Loucy (cell line): ENCODE data around the gene ATP9A.

ENCODE experiments used
- H2AFZ ChIP-seq: fragments of 200-600 bp; sonication (generic); 2 replicates; pipeline ENCODE4 v1.6.0; 2016; ENCODE audit warnings: antibody characterized with exemption, mild to moderate bottlenecking, low read length, moderate library complexity
- H3F3A ChIP-seq: fragments of 200-600 bp; 2 replicates; pipeline ENCODE4 v1.6.0; 2016; ENCODE audit warnings: antibody characterized with exemption, low read depth, mild to moderate bottlenecking
- H3K27me3 ChIP-seq: fragments of 200-600 bp; sonication (generic); 2 replicates; pipeline ENCODE4 v1.6.1; 2014; ENCODE audit warnings: low read length, mild to moderate bottlenecking; ENCODE audit not compliant: insufficient read depth, poor library complexity, severe bottlenecking
- H3K36me3 ChIP-seq: fragments of 200-600 bp; sonication (generic); 2 replicates; pipeline ENCODE4 v1.6.1; 2016; ENCODE audit warnings: low read length; ENCODE audit not compliant: insufficient read depth
- H3K4me1 ChIP-seq: fragments of 200-600 bp; sonication (generic); 2 replicates; pipeline ENCODE4 v1.5.1; 2014; ENCODE audit warnings: low read length, mild to moderate bottlenecking; ENCODE audit not compliant: insufficient read depth, poor library complexity, severe bottlenecking
- H3K4me2 ChIP-seq: fragments of 200-600 bp; sonication (generic); 2 replicates; pipeline ENCODE4 v1.6.0; 2014; ENCODE audit warnings: antibody characterized with exemption, low read length, low read depth, mild to moderate bottlenecking; ENCODE audit not compliant: poor library complexity, severe bottlenecking
- H3K4me3 ChIP-seq: fragments of 200-600 bp; sonication (generic); 2 replicates; pipeline ENCODE4 v1.5.1; 2014; ENCODE audit warnings: low read length, mild to moderate bottlenecking, mixed read lengths; ENCODE audit not compliant: poor library complexity, severe bottlenecking
- H3K79me2 ChIP-seq: fragments of 200-600 bp; sonication (generic); 2 replicates; pipeline ENCODE4 v1.6.1; 2014; ENCODE audit warnings: low read length; ENCODE audit not compliant: insufficient read depth
- H3K9ac ChIP-seq: fragments of 200-600 bp; sonication (generic); 2 replicates; pipeline ENCODE4 v1.6.0; 2014; ENCODE audit warnings: mild to moderate bottlenecking, low read depth, low read length, moderate library complexity; ENCODE audit not compliant: poor library complexity, severe bottlenecking
- H3K9me2 ChIP-seq: fragments of 200-600 bp; sonication (generic); replicated peaks from 2 replicates; pipeline ENCODE4 v1.6.1; 2016; ENCODE audit warnings: low read depth, low read length, mixed read lengths
- H3K9me3 ChIP-seq: fragments of 200-600 bp; sonication (generic); 2 replicates; pipeline ENCODE4 v1.6.1; 2014; ENCODE audit warnings: mild to moderate bottlenecking, antibody characterized with exemption, low read length, low read depth; ENCODE audit not compliant: insufficient read depth
- H4K20me1 ChIP-seq: fragments of 200-600 bp; sonication (generic); 2 replicates; pipeline ENCODE4 v1.6.0; 2014; ENCODE audit warnings: antibody characterized with exemption, low read length, mild to moderate bottlenecking; ENCODE audit not compliant: insufficient read depth, poor library complexity, severe bottlenecking
- CTCF ChIP-seq: fragments of 200-600 bp; sonication (generic); conservative IDR thresholded peaks from 2 replicates; pipeline ENCODE4 v1.5.1; 2014; ENCODE audit warnings: mild to moderate bottlenecking, antibody characterized with exemption, low read length
- EZH2phosphoT487 ChIP-seq: fragments of 200-600 bp; IDR thresholded peaks from 2 replicates; pipeline ENCODE4 v1.6.1; 2018; ENCODE audit warnings: antibody characterized with exemption, mild to moderate bottlenecking, moderate library complexity, borderline replicate concordance

Gene ATP9A

GRCh38 chr20:51803148-51803854, 35.1 kb upstream of the ATP9A start:
- Histone ChIP-seq H3K9me2 (no peaks in the 10 kb centered on the region), H2AFZ (no peak overlapping the region), H3K27me3 (no peaks in the 10 kb centered on the region), H3K9ac (no peak overlapping the region), H3K9me3 (no peaks in the 10 kb centered on the region), H4K20me1 (no peaks in the 10 kb centered on the region), H3K4me3 (no peak overlapping the region), H3K79me2 (no peaks in the 10 kb centered on the region), H3K4me1 (peaks cover 11% of the 10 kb centered on the region), H3F3A (no peaks in the 10 kb centered on the region), H3K4me2 (no peak overlapping the region), H3K36me3 (no peaks in the 10 kb centered on the region)
- TF ChIP-seq EZH2phosphoT487 (no peak), CTCF (no peak)

GRCh38 chr20:51802170-51802751, 34.1 kb upstream of the ATP9A start, which contains the start of gene SALL4:
Gene SALL4, minus strand, starts transcription at chr20:51802521. Its CDS starts 113 bp downstream, at chr20:51802408.
- no peak within 1 kb of the TSS for H3K9ac ChIP-seq
- no peak within 1 kb of the TSS for H3K4me3 ChIP-seq
- H3K79me2 ChIP-seq: no peaks in the 10 kb centered on the region
- no peak within 1 kb of the TSS for H2AFZ ChIP-seq
- no peaks in the 10 kb centered on the region for H3K9me2 ChIP-seq
- H3K27me3 ChIP-seq: no peaks in the 10 kb centered on the region
- H3K4me2 ChIP-seq: no peak within 1 kb of the TSS
- no peaks in the 10 kb centered on the region for H3K36me3 ChIP-seq
- no peak for TF ChIP-seq CTCF
- TF ChIP-seq EZH2phosphoT487: no peak
- H3K4me1 ChIP-seq: peaks cover 21% of the 10 kb centered on the region
- H4K20me1 ChIP-seq: no peaks in the 10 kb centered on the region
- no peaks in the 10 kb centered on the region for H3K9me3 ChIP-seq
- no peaks in the 10 kb centered on the region for H3F3A ChIP-seq

- Histone ChIP-seq H3K9ac (no peak overlapping the region), H3F3A (no peaks in the 10 kb centered on the region), H3K36me3 (no peaks in the 10 kb centered on the region), H3K4me2 (no peak overlapping the region), H3K4me1 (peaks cover 21% of the 10 kb centered on the region), H3K9me3 (no peaks in the 10 kb centered on the region), H2AFZ (no peak overlapping the region), H3K4me3 (no peak overlapping the region), H3K9me2 (no peaks in the 10 kb centered on the region), H4K20me1 (no peaks in the 10 kb centered on the region), H3K27me3 (no peaks in the 10 kb centered on the region), H3K79me2 (no peaks in the 10 kb centered on the region)
- no peak for TF ChIP-seq EZH2phosphoT487
- no peak for TF ChIP-seq CTCF
These were observed 33.6 kb upstream of the ATP9A start for GRCh38 chr20:51801823-51802123.
